ENCODE data around the gene DIRAS2. TPM values are rescaled to one million over a fixed set of nuclear protein-coding genes. Genes with fewer than 3 reads are reported as not detected.

Gene DIRAS2
- total and polyA plus RNA-seq, 2 experiments from 2014 or later: 0.41 to 1.6 TPM

DNA sequence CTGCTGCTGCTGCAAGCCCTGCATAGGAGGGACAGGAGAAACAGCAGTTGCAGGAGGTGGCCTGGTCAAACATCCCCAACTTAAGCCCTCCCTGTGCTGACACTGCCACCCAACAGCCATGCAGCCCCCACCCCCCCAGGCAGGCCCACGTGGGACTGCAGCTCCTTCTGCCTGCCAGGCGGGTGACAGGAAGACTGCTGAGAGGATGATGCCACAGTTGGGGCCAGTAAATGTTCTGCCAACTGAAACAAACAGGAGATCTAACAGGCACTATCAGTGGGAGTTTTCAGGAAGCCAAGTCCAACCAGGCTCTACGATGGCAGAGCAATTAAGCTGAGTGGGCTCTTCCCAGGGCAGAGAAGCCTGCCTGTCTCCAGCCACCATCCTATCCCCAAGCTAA is 31.1 kb downstream of the DIRAS2 start:
- WGBS (ENCODE audit: low lambda C conversion rate, missing lambda C conversion rate): 56% methylated on average over 3 of the region's 3 CpGs

DNA sequence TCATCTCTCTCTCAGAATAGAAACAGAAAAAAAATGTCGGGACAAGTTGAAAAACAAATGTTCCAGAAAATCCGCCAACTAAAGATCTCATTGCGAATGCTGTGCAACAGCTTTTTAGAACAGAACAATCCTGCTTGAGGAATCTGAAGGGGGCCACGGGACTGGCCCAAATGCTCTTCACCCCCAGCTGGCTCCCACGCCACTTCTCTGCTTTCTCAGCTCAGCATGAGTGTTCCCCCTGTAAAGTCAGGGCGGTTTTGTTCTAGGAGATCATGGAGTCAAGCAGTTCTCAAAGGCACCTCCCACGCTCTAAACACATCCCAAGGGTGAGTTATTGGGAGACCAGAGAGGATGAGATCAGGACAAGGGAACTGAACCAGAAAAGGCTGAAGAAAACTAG is 31.5 kb downstream of the DIRAS2 start:
- no peak for DNase-seq (ENCODE audit: low spot score)
- 94% methylated on average over 7 of the region's 7 CpGs for WGBS (ENCODE audit: low lambda C conversion rate, missing lambda C conversion rate)
- Histone ChIP-seq H3K4me1 (ENCODE audit: insufficient read depth) (no peaks in the 10 kb centered on the region), H3K79me2 (no peaks in the 10 kb centered on the region), H3K27me3 (no peaks in the 10 kb centered on the region), H3K27ac (no peak overlapping the region), H3K4me3 (no peak overlapping the region), H3K4me2 (no peak overlapping the region), H4K20me1 (ENCODE audit: insufficient read depth, poor library complexity, severe bottlenecking) (no peaks in the 10 kb centered on the region), H3K36me3 (replicated peaks; ENCODE audit: insufficient read depth, low read depth) (no peaks in the 10 kb centered on the region), H2AFZ (no peak overlapping the region), H3K9me3 (ENCODE audit: low read depth) (no peaks in the 10 kb centered on the region), H3K9me2 (replicated peaks; ENCODE audit: insufficient read depth) (no peaks in the 10 kb centered on the region)
- TF ChIP-seq, protein P1, sequence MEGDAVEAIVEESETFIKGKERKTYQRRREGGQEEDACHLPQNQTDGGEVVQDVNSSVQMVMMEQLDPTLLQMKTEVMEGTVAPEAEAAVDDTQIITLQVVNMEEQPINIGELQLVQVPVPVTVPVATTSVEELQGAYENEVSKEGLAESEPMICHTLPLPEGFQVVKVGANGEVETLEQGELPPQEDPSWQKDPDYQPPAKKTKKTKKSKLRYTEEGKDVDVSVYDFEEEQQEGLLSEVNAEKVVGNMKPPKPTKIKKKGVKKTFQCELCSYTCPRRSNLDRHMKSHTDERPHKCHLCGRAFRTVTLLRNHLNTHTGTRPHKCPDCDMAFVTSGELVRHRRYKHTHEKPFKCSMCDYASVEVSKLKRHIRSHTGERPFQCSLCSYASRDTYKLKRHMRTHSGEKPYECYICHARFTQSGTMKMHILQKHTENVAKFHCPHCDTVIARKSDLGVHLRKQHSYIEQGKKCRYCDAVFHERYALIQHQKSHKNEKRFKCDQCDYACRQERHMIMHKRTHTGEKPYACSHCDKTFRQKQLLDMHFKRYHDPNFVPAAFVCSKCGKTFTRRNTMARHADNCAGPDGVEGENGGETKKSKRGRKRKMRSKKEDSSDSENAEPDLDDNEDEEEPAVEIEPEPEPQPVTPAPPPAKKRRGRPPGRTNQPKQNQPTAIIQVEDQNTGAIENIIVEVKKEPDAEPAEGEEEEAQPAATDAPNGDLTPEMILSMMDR (IDR thresholded peaks at IDR 0.05; ENCODE audit: poor library complexity): no peak
- no peak for TF ChIP-seq EZH2phosphoT487 (IDR thresholded peaks at IDR 0.05; ENCODE audit: low read depth, severe bottlenecking, unreplicated experiment)
- TF ChIP-seq EZH2 (IDR thresholded peaks at IDR 0.05; ENCODE audit: borderline replicate concordance): no peak

More for the DNA sequence above, 31.1 kb downstream of the DIRAS2 start:
- H2AFZ ChIP-seq: no peak overlapping the region
- TF ChIP-seq EZH2phosphoT487 (IDR thresholded peaks at IDR 0.05; ENCODE audit: low read depth, severe bottlenecking, unreplicated experiment): no peak
- TF ChIP-seq EZH2 (IDR thresholded peaks at IDR 0.05; ENCODE audit: borderline replicate concordance): no peak
- TF ChIP-seq, protein P1 (IDR thresholded peaks at IDR 0.05; ENCODE audit: poor library complexity): no peak
- no peaks in the 10 kb centered on the region for H4K20me1 ChIP-seq (ENCODE audit: insufficient read depth, poor library complexity, severe bottlenecking)
- no peaks in the 10 kb centered on the region for H3K9me2 ChIP-seq (replicated peaks; ENCODE audit: insufficient read depth)
- no peak for DNase-seq (ENCODE audit: low spot score)
- H3K27ac ChIP-seq: no peak overlapping the region
- no peaks in the 10 kb centered on the region for H3K36me3 ChIP-seq (replicated peaks; ENCODE audit: insufficient read depth, low read depth)
- H3K4me1 ChIP-seq (ENCODE audit: insufficient read depth): no peaks in the 10 kb centered on the region
- no peak overlapping the region for H3K4me3 ChIP-seq
- no peaks in the 10 kb centered on the region for H3K79me2 ChIP-seq
- H3K9me3 ChIP-seq (ENCODE audit: low read depth): no peaks in the 10 kb centered on the region
- no peaks in the 10 kb centered on the region for H3K27me3 ChIP-seq
- H3K4me2 ChIP-seq: no peak overlapping the region

DNA sequence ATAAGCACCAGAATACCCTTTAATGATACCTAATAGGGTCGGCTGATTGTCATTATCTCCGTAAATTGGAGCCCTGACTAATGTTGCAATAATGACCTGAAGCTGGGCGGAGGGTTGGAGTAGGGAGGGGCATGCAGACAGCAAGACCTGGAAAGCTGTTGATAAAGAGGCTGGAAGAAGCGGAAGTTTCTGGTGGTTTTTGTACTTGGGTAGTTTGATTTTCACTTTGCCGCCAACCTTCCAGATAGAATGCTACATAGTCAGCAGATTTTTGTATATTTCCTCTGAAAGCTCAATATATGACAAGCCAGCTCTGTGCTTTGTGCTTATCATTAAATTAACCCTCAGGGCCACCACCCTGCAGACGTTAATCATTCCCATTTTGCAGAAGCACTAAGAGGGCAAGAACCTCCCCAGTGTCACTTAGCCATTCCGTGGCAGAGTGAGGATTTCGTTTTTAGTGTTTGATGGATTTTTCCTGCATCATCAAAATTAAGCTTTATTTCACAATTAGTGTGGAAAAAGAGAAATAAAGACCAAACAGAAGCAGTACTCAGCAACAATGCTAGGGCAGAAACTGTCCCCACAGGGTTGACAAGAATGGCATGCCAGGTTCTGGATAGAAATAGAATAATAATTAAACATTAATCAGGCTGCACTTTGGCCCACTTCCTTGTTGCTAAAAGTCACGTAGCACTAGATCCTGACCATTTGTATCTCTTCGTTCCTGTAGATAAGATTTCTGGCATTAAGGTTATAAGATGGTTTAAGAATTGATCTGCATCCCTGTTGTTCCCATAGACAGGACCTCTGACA is 34.7 kb downstream of the DIRAS2 start:
- H3K4me3 ChIP-seq: no peak overlapping the region
- no peak overlapping the region for H3K27ac ChIP-seq
- WGBS (ENCODE audit: low lambda C conversion rate, missing lambda C conversion rate): 47% methylated on average over 10 of the region's 10 CpGs
- TF ChIP-seq EZH2phosphoT487 (IDR thresholded peaks at IDR 0.05; ENCODE audit: low read depth, severe bottlenecking, unreplicated experiment) (no peak), EZH2 (IDR thresholded peaks at IDR 0.05; ENCODE audit: borderline replicate concordance) (no peak)
- TF ChIP-seq, protein P1 (IDR thresholded peaks at IDR 0.05; ENCODE audit: poor library complexity): no peak
- H4K20me1 ChIP-seq (ENCODE audit: insufficient read depth, poor library complexity, severe bottlenecking): no peaks in the 10 kb centered on the region
- no peaks in the 10 kb centered on the region for H3K36me3 ChIP-seq (replicated peaks; ENCODE audit: insufficient read depth, low read depth)
- H3K9me3 ChIP-seq (ENCODE audit: low read depth): no peaks in the 10 kb centered on the region
- H3K27me3 ChIP-seq: no peaks in the 10 kb centered on the region
- H3K4me2 ChIP-seq: peak overlapping the region; percentile 39
- H3K4me1 ChIP-seq (ENCODE audit: insufficient read depth): no peaks in the 10 kb centered on the region
- H3K79me2 ChIP-seq: no peaks in the 10 kb centered on the region
- no peaks in the 10 kb centered on the region for H3K9me2 ChIP-seq (replicated peaks; ENCODE audit: insufficient read depth)
- peak; percentile 30 for DNase-seq (ENCODE audit: low spot score)
- H2AFZ ChIP-seq: no peak overlapping the region
